Body of pancreas (tissue), 4 donors: Measurements from ENCODE around the gene TSPAN6.

Experiments used
- POLR2A ChIP-seq, 3 donors: fragments of 450-650 bp; IDR thresholded peaks; one replicate each; pipeline ENCODE4 v1.6.1; 2016; ENCODE audit warnings: antibody characterized with exemption in 3 of 3, mild to moderate bottlenecking in 2 of 3
- TF ChIP-seq, protein P1 (sequence below), 7 experiments: fragments of 450-650 bp in 4 of 7; fragments of 200-600 bp in 3 of 7; sonication (generic) in 3 of 7; IDR thresholded peaks; one replicate each; pipeline ENCODE4 v1.5.1; 2016 to 2019; ENCODE audit warnings: antibody characterized with exemption in 7 of 7

DNA sequence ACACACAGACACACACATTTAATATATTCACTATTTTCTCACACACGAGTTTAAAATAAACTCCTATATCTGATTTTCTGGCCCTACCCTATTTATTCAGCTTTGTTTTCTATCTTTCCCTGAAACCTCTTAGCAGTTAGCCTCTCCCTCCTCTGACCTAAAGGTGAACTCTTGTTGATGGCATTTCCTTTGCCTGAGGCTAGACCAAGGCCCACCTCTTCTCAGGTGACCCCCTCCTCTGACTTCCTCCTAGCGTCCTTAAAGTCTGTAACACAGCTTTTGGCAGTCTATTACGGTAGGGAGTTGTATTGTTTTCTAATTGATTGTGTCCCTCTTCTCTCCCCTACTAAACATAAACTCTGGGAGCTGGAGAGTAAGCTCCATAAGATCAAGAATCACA is 5.7 kb upstream of the TSPAN6 start:
- no peak for TF ChIP-seq POLR2A (IDR thresholded peaks at IDR 0.05)
- TF ChIP-seq, protein P1, sequence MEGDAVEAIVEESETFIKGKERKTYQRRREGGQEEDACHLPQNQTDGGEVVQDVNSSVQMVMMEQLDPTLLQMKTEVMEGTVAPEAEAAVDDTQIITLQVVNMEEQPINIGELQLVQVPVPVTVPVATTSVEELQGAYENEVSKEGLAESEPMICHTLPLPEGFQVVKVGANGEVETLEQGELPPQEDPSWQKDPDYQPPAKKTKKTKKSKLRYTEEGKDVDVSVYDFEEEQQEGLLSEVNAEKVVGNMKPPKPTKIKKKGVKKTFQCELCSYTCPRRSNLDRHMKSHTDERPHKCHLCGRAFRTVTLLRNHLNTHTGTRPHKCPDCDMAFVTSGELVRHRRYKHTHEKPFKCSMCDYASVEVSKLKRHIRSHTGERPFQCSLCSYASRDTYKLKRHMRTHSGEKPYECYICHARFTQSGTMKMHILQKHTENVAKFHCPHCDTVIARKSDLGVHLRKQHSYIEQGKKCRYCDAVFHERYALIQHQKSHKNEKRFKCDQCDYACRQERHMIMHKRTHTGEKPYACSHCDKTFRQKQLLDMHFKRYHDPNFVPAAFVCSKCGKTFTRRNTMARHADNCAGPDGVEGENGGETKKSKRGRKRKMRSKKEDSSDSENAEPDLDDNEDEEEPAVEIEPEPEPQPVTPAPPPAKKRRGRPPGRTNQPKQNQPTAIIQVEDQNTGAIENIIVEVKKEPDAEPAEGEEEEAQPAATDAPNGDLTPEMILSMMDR (IDR thresholded peaks at IDR 0.05) = no peak
